NCI-H1105 treated with DMSO at 0.1 percent for 48 hours (cell line): ENCODE results near the gene LRRC58.
A peak's percentile ranks its signal among the peaks of the same experiment; 100 is the strongest.
"Not testable (repeated sequence)": the region's sequence is repeated elsewhere in the genome, so short reads cannot be mapped to it uniquely, and the experiment has no call there.

Source experiments
- DNase-seq: peaks from one replicate; lab custom pipeline; 2025; lab: John Stamatoyannopoulos, UW

The LRRC58 gene

GRCh38 chr3:120348991-120349854 is at the start of gene LRRC58:
TSS of gene LRRC58 (minus strand) at chr3:120349354. CDS start at chr3:120349243, 111 bp downstream.
- peak; percentile 96 for DNase-seq

- DNase-seq: no peak
Observed at GRCh38 chr3:120396469-120396868, 47.3 kb upstream of the LRRC58 start.

- no peak for DNase-seq
Observed at GRCh38 chr3:120394347-120394746, 45.2 kb upstream of the LRRC58 start.

GRCh38 chr3:120393761-120394160 is 44.6 kb upstream of the LRRC58 start:
- no peak for DNase-seq

GRCh38 chr3:120393243-120393642 is 44.1 kb upstream of the LRRC58 start:
- no peak for DNase-seq

GRCh38 chr3:120382941-120383447 is 33.8 kb upstream of the LRRC58 start:
- DNase-seq: no peak

GRCh38 chr3:120381503-120381902 is 32.3 kb upstream of the LRRC58 start:
- DNase-seq: no peak

- DNase-seq: not testable (repeated sequence)
Observed at GRCh38 chr3:120377948-120378347, 28.8 kb upstream of the LRRC58 start.

- DNase-seq: no peak
Observed at GRCh38 chr3:120370463-120370862, 21.3 kb upstream of the LRRC58 start.

GRCh38 chr3:120369037-120369467 is 19.9 kb upstream of the LRRC58 start:
- no peak for DNase-seq

GRCh38 chr3:120368172-120368571 is 19.0 kb upstream of the LRRC58 start:
- DNase-seq: no peak

- DNase-seq: no peak
Observed at GRCh38 chr3:120364821-120365220, 15.7 kb upstream of the LRRC58 start.

GRCh38 chr3:120364101-120364500 is 14.9 kb upstream of the LRRC58 start:
- no peak for DNase-seq

- DNase-seq: peak; percentile 13
Observed at GRCh38 chr3:120357807-120358206, 8.7 kb upstream of the LRRC58 start.

- no peak for DNase-seq
Observed at GRCh38 chr3:120355486-120355885, 6.3 kb upstream of the LRRC58 start.

- DNase-seq: no peak
Observed at GRCh38 chr3:120353463-120353862, 4.3 kb upstream of the LRRC58 start.

- no peak for DNase-seq
Observed at GRCh38 chr3:120352017-120352416, 2.9 kb upstream of the LRRC58 start.

- no peak for DNase-seq
Observed at GRCh38 chr3:120350401-120350941, 1.3 kb upstream of the LRRC58 start.

GRCh38 chr3:120349855-120350125 is 636 bp upstream of the LRRC58 start:
- peak; percentile 69 for DNase-seq

GRCh38 chr3:120348065-120348990 is 826 bp downstream of the LRRC58 start:
- peak; percentile 84 for DNase-seq

GRCh38 chr3:120344349-120344748 is 4.8 kb downstream of the LRRC58 start:
- DNase-seq: no peak

- no peak for DNase-seq
Observed at GRCh38 chr3:120341658-120342346, 7.4 kb downstream of the LRRC58 start.
